Myocyte (in vitro differentiated cells): ENCODE data around the gene ANKRD13B. TPM values are rescaled to one million over a fixed set of nuclear protein-coding genes. Genes with fewer than 3 reads are reported as not detected.
A peak's percentile ranks its signal among the peaks of the same experiment; 100 is the strongest.

Experiments used
- DNase-seq: peaks from one replicate; pipeline ENCODE4 v3.0.0-alpha.2; 2012; ENCODE audit warnings: low read depth
- total RNA-seq: library from RNA; depleted of rRNA; stranded (reverse); fragments of >200 nt; gene quantifications from 2 replicates; pipeline ENCODE4 v1.2.3, GENCODE V29; 2014

The ANKRD13B gene
- total RNA-seq, 1 donor from 2014 or later = 41.2 TPM

- DNase-seq = no peak
Measured at GRCh38 chr17:29594519-29595090, 1.7 kb downstream of the ANKRD13B start.

- DNase-seq = no peak
Measured at GRCh38 chr17:29595107-29595942, 2.4 kb downstream of the ANKRD13B start.

GRCh38 chr17:29595943-29596774 is 3.2 kb downstream of the ANKRD13B start:
- DNase-seq = no peak

GRCh38 chr17:29596811-29597210 is 3.9 kb downstream of the ANKRD13B start:
- DNase-seq = no peak

- no peak for DNase-seq
Measured at GRCh38 chr17:29597361-29598172, 4.6 kb downstream of the ANKRD13B start.

GRCh38 chr17:29603109-29603674 is 10.3 kb downstream of the ANKRD13B start:
- no peak for DNase-seq

GRCh38 chr17:29607557-29608195 is 14.7 kb downstream of the ANKRD13B start:
- DNase-seq = no peak

GRCh38 chr17:29608986-29609385 is 16.1 kb downstream of the ANKRD13B start:
- DNase-seq = peak; percentile 77

- DNase-seq = no peak
Measured at GRCh38 chr17:29610395-29610794, 17.5 kb downstream of the ANKRD13B start.

- DNase-seq = no peak
Measured at GRCh38 chr17:29611351-29612093, 18.6 kb downstream of the ANKRD13B start.

- DNase-seq = no peak
Measured at GRCh38 chr17:29612094-29612403, 19.1 kb downstream of the ANKRD13B start.

- DNase-seq = no peak
Measured at GRCh38 chr17:29612404-29613280, 19.7 kb downstream of the ANKRD13B start.

- no peak for DNase-seq
Measured at GRCh38 chr17:29613352-29613837, 20.5 kb downstream of the ANKRD13B start.

- no peak for DNase-seq
Measured at GRCh38 chr17:29613856-29614255, 20.9 kb downstream of the ANKRD13B start.

- no peak for DNase-seq
Measured at GRCh38 chr17:29614349-29615047, 21.6 kb downstream of the ANKRD13B start.

- no peak for DNase-seq
Measured at GRCh38 chr17:29615048-29615385, 22.1 kb downstream of the ANKRD13B start.

- no peak for DNase-seq
Measured at GRCh38 chr17:29615492-29616299, 22.8 kb downstream of the ANKRD13B start.
